Measurements from ENCODE around the gene KRT13.

GRCh38 chr17:41499714-41500113 lies 5.7 kb downstream of the KRT13 start:
- no peak for TF ChIP-seq CTCF (conservative IDR thresholded peaks at IDR 0.05; ENCODE audit: low read depth in 2 of 2)
- TF ChIP-seq EZH2 (IDR thresholded peaks at IDR 0.05; ENCODE audit: low read depth, unreplicated experiment), result no peak
- no peak for TF ChIP-seq POLR2AphosphoS5 (IDR thresholded peaks at IDR 0.05; ENCODE audit: low read depth)
- no peak for TF ChIP-seq CREB1 (CRISPR knock-in tag; IDR thresholded peaks at IDR 0.05; ENCODE audit: low read depth)
- no peak for TF ChIP-seq EZH2phosphoT487 (IDR thresholded peaks at IDR 0.05; ENCODE audit: unreplicated experiment)
- TF ChIP-seq REST (IDR thresholded peaks at IDR 0.05; ENCODE audit: unreplicated experiment), result no peak
- TF ChIP-seq ZNF331 (CRISPR knock-in tag; IDR thresholded peaks at IDR 0.05; ENCODE audit: low read depth), result no peak
- no peak for TF ChIP-seq NANOG (IDR thresholded peaks at IDR 0.05; ENCODE audit: borderline replicate concordance)
- no peak for TF ChIP-seq JUNB (IDR thresholded peaks at IDR 0.05; ENCODE audit: unreplicated experiment)
- TF ChIP-seq ETS1 (IDR thresholded peaks at IDR 0.05), result no peak
- TF ChIP-seq STAT1 (IDR thresholded peaks at IDR 0.05; ENCODE audit: unreplicated experiment), result no peak
- no peak for TF ChIP-seq ZNF462 (CRISPR knock-in tag; IDR thresholded peaks at IDR 0.05)
